Measurements from ENCODE around the gene RC3H2.

DNA sequence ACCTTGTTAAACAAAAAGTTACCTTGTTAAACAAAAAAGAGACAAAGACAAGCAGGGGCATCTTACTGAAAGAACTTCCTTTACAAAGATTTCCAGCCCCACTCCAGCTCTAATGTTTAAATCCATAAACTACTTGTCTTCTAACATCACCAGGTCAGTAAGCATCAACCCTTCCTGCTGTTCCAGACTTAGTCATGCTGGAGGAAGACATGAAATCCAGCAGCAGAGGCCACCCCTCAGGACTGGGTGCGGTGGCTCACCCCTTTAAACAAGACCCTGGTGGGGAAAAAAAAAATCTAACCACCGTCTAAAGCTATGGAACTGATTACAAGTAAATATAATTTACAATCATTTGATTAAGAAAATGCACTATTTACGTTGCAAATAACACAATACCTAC is 85.8 kb downstream of the RC3H2 start:
- TF ChIP-seq POLR2AphosphoS5 (IDR thresholded peaks at IDR 0.05; ENCODE audit: low read depth, low read length) (no peak), POLR2A (IDR thresholded peaks at IDR 0.05; ENCODE audit: low read depth, low read length) (no peak), POU2F2 (IDR thresholded peaks at IDR 0.05; ENCODE audit: low read depth, low read length) (no peak)

Measured in GM12891 (cell line).